Measurements from ENCODE around the gene PKN1. TPM values are rescaled to one million over a fixed set of nuclear protein-coding genes. Genes with fewer than 3 reads are reported as not detected.

Gene PKN1
- total RNA-seq, 1 experiment from 2014 or later = 205 TPM

DNA sequence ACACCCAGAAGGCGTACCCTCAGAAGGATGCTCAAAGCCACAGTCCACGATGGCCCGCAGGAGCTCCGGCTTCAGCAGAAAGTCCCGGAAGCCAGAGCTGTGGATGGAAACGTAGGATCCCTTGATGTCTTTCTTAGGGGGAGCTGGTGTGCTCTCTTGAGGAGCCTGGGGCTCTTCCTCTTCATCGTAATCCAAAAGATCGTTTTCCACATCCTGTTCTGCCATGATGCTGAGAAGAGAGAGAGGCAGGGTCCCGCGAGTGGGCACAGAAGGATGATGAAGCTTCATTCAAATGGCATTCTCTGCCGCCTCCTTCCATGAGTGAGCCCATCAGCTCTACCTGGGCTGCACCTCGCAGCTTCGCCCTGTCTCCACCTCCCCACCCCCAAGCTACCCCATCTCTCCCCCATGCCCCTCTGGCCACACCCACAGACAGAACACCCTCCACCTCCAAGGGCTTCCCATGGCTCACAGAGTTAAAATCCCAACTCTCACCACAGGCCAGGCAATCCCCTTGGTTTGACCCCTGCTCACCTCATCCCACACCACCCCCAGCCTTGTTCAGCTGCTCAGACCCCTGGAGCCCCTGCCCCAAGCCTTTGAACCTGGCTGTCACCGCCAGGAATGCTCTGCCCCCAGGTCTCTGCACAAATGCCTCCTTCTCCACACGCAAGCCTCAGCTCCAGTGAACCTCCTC lies 20.0 kb upstream of the PKN1 start:
- ChIA-PET CTCF (no interaction called here), POLR2A (interaction anchor here (0.7 kb wide), 1 partner anchor 276 kb away, joined by 3 read pairs; no protein-coding TSS in a partner anchor)
- TF ChIP-seq, protein P1, sequence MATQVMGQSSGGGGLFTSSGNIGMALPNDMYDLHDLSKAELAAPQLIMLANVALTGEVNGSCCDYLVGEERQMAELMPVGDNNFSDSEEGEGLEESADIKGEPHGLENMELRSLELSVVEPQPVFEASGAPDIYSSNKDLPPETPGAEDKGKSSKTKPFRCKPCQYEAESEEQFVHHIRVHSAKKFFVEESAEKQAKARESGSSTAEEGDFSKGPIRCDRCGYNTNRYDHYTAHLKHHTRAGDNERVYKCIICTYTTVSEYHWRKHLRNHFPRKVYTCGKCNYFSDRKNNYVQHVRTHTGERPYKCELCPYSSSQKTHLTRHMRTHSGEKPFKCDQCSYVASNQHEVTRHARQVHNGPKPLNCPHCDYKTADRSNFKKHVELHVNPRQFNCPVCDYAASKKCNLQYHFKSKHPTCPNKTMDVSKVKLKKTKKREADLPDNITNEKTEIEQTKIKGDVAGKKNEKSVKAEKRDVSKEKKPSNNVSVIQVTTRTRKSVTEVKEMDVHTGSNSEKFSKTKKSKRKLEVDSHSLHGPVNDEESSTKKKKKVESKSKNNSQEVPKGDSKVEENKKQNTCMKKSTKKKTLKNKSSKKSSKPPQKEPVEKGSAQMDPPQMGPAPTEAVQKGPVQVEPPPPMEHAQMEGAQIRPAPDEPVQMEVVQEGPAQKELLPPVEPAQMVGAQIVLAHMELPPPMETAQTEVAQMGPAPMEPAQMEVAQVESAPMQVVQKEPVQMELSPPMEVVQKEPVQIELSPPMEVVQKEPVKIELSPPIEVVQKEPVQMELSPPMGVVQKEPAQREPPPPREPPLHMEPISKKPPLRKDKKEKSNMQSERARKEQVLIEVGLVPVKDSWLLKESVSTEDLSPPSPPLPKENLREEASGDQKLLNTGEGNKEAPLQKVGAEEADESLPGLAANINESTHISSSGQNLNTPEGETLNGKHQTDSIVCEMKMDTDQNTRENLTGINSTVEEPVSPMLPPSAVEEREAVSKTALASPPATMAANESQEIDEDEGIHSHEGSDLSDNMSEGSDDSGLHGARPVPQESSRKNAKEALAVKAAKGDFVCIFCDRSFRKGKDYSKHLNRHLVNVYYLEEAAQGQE (IDR thresholded peaks at IDR 0.05; ENCODE audit: insufficient read depth in 1 of 2, low read depth in 2 of 2, low read length in 1 of 2) = no peak
- TF ChIP-seq POLR2AphosphoS5 (IDR thresholded peaks at IDR 0.05; ENCODE audit: low read depth, low read length) = no peak
- peaks cover 28% of the 10 kb centered on the region for H3K4me1 ChIP-seq (ENCODE audit: control insufficient read depth, insufficient read depth, low read length)
- peaks cover 5% of the 10 kb centered on the region for H3K36me3 ChIP-seq (ENCODE audit: control insufficient read depth, insufficient read depth, low read length)
- DNase-seq (ENCODE audit: low read depth, low spot score) = no peak
- H3K27ac ChIP-seq (ENCODE audit: low read length) = no peak overlapping the region
- H3K27me3 ChIP-seq (ENCODE audit: control insufficient read depth, insufficient read depth, low read length) = no peaks in the 10 kb centered on the region
- H3K9me3 ChIP-seq (ENCODE audit: control insufficient read depth, insufficient read depth, low read depth, low read length) = no peaks in the 10 kb centered on the region
- no peak overlapping the region for H3K4me3 ChIP-seq (ENCODE audit: low read depth in 2 of 2, low read length in 2 of 2)
- ATAC-seq = no peak
- intact Hi-C loops (cut with micrococcal nuclease; ENCODE audit: unreplicated experiment) = no loop called here
- BruUV-seq (replicated peaks) = no TSS peak
- in situ Hi-C loops (cut with HindIII; ENCODE audit: low pct_unique_long_range_greater_than_20kb, low sequenced_read_pairs) = no loop called here

DNA sequence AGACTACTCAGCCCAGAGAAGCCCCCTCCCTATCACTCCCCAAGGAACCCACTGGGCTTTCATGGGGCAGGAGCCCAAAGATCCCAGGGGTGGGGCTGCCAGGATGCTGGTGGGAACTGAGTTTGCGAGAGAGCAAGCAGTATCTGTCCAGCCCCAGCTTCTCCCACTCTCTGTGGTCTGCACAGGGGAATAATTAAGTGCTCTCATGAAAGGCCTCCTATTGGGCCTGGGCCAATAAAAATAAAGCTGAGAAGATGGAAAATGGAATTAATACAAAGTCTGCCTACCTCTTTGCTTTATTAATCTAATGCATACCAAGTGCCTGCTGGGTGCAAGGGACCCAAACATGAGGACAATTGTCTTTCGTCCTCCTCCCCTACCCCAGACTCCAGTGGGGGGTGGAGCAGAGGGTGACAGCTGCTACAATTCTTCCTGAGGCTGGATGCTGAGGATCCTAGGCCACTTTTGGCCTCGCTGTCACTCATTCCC lies 19.4 kb upstream of the PKN1 start:
- in situ Hi-C loops (cut with HindIII; ENCODE audit: low pct_unique_long_range_greater_than_20kb, low sequenced_read_pairs) (no loop called here), intact Hi-C loops (cut with micrococcal nuclease; ENCODE audit: unreplicated experiment) (no loop called here)
- TF ChIP-seq SIN3A (IDR thresholded peaks at IDR 0.05; ENCODE audit: borderline replicate concordance, insufficient read depth, low read depth, low read length) = no peak
- TF ChIP-seq, protein P2, sequence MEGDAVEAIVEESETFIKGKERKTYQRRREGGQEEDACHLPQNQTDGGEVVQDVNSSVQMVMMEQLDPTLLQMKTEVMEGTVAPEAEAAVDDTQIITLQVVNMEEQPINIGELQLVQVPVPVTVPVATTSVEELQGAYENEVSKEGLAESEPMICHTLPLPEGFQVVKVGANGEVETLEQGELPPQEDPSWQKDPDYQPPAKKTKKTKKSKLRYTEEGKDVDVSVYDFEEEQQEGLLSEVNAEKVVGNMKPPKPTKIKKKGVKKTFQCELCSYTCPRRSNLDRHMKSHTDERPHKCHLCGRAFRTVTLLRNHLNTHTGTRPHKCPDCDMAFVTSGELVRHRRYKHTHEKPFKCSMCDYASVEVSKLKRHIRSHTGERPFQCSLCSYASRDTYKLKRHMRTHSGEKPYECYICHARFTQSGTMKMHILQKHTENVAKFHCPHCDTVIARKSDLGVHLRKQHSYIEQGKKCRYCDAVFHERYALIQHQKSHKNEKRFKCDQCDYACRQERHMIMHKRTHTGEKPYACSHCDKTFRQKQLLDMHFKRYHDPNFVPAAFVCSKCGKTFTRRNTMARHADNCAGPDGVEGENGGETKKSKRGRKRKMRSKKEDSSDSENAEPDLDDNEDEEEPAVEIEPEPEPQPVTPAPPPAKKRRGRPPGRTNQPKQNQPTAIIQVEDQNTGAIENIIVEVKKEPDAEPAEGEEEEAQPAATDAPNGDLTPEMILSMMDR (IDR thresholded peaks at IDR 0.05) = no peak
- no peak for TF ChIP-seq TCF7L2 (IDR thresholded peaks at IDR 0.05; ENCODE audit: low read depth, low read length)
- TF ChIP-seq, protein P1 (IDR thresholded peaks at IDR 0.05; ENCODE audit: insufficient read depth in 1 of 2, low read depth in 2 of 2, low read length in 1 of 2) = no peak
- no peak for TF ChIP-seq POLR2AphosphoS5 (IDR thresholded peaks at IDR 0.05; ENCODE audit: low read depth, low read length)
- no peaks in the 10 kb centered on the region for H3K9me3 ChIP-seq (ENCODE audit: control insufficient read depth, insufficient read depth, low read depth, low read length)
- POLR2A ChIA-PET = no interaction called here
- peaks cover 24% of the 10 kb centered on the region for H3K4me1 ChIP-seq (ENCODE audit: control insufficient read depth, insufficient read depth, low read length)
- H3K27ac ChIP-seq (ENCODE audit: low read length) = no peak overlapping the region
- no peaks in the 10 kb centered on the region for H3K27me3 ChIP-seq (ENCODE audit: control insufficient read depth, insufficient read depth, low read length)
- ATAC-seq (no peak), DNase-seq (ENCODE audit: low read depth, low spot score) (no peak)
- peaks cover 3% of the 10 kb centered on the region for H3K36me3 ChIP-seq (ENCODE audit: control insufficient read depth, insufficient read depth, low read length)
- CTCF ChIA-PET = no interaction called here
- no TSS peak for BruUV-seq (replicated peaks)
- no peak overlapping the region for H3K4me3 ChIP-seq (ENCODE audit: low read depth in 2 of 2, low read length in 2 of 2)
